ENCODE results near the gene DNAJA3. TPM values are rescaled to one million over a fixed set of nuclear protein-coding genes. Genes with fewer than 3 reads are reported as not detected.
A peak's percentile ranks its signal among the peaks of the same experiment; 100 is the strongest.

The DNAJA3 gene
- total RNA-seq, 4 donors from 2014 or later, result 40.6 to 51.2 (median 45.9) TPM

GRCh38 chr16:4403133-4403949 lies 22.3 kb upstream of the DNAJA3 start:
- Histone ChIP-seq H3K27ac (replicated peaks in 1 of 4) (no peak overlapping the region), H3K9me3 (no peaks in the 10 kb centered on the region), H3K36me3 (peaks cover 18 to 92% (median 52%) of the 10 kb centered on the region in 4 donors), H3K4me1 (peaks cover 3 to 15% (median 14%) of the 10 kb centered on the region in 4 donors), H3K27me3 (no peaks in the 10 kb centered on the region), H3K4me3 (no peak overlapping the region)
- 82% methylated on average over 15 of the region's 24 CpGs for WGBS
- DNase-seq (ENCODE audit: extremely low spot score), result no peak
- TF ChIP-seq EP300 (IDR thresholded peaks at IDR 0.05) (no peak), CTCF (IDR thresholded peaks at IDR 0.05) (no peak), POLR2AphosphoS5 (IDR thresholded peaks at IDR 0.05) (no peak), POLR2A (IDR thresholded peaks at IDR 0.05; ENCODE audit: low read depth) (no peak)
- intact Hi-C loops (cut with DNase I), result no loop called here

DNA sequence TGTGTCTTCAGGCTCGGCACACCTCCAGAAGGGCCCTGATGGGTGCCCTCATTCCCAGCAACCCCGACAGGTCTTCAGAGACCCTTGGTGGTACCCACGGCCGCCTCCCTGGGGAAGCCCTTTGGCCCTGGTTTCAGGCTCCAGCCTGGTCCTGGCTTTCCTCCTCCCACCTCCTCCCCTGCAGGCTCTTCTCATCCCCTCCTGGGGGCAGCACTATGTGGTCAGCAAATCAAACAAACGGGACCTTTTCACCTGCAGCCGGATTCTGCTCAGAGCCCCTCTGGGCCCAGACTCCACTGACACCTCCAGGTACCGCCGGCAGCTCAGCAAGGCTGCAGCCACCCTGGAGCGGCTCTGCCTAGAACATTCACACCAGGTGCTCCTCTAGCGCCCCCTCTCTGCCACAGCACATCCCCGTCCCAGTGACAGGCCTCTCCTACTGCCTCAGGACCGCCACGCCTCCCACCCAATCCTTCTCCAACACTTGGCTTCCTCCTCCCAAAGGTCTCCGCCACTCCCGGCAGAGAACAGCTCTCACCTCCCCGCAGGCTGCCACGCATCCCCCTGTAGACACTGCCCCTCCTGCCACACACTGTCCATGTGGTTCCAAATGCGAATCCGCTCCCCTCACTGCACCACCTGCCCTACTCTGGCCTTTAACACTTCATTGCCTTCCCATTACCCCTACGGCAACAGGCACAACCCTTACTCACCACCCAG lies 21.3 kb upstream of the DNAJA3 start:
- intact Hi-C loops (cut with DNase I), result no loop called here
- no peaks in the 10 kb centered on the region for H3K27me3 ChIP-seq
- peaks cover 3 to 26% (median 23%) of the 10 kb centered on the region in 4 donors for H3K4me1 ChIP-seq
- 74% methylated on average over 20 of the region's 20 CpGs for whole genome bisulfite sequencing
- H3K9me3 ChIP-seq, result no peaks in the 10 kb centered on the region
- no peak for TF ChIP-seq EP300 (IDR thresholded peaks at IDR 0.05)
- peak; percentile 34 to 52 (median 45) for TF ChIP-seq CTCF (IDR thresholded peaks at IDR 0.05)
- no peak for TF ChIP-seq POLR2A (IDR thresholded peaks at IDR 0.05; ENCODE audit: low read depth)
- TF ChIP-seq POLR2AphosphoS5 (IDR thresholded peaks at IDR 0.05), result no peak
- no peak overlapping the region for H3K27ac ChIP-seq (replicated peaks in 1 of 4)
- DNase-seq (ENCODE audit: extremely low spot score), result no peak
- H3K4me3 ChIP-seq, result no peak overlapping the region
- peaks cover 18 to 91% (median 58%) of the 10 kb centered on the region in 4 donors for H3K36me3 ChIP-seq

- no peaks in the 10 kb centered on the region for H3K9me3 ChIP-seq
Observed at GRCh38 chr16:4404967-4405696, 20.5 kb upstream of the DNAJA3 start.

More at GRCh38 chr16:4404967-4405696, 20.5 kb upstream of the DNAJA3 start:
- H3K4me1 ChIP-seq, result peaks cover 3 to 33% (median 28%) of the 10 kb centered on the region in 4 donors
- no peak overlapping the region for H3K27ac ChIP-seq (replicated peaks in 1 of 4)
- 91% methylated on average over 18 of the region's 24 CpGs for WGBS
- H3K27me3 ChIP-seq, result no peaks in the 10 kb centered on the region
- TF ChIP-seq CTCF (IDR thresholded peaks at IDR 0.05) (no peak), POLR2A (IDR thresholded peaks at IDR 0.05; ENCODE audit: low read depth) (no peak), EP300 (IDR thresholded peaks at IDR 0.05) (no peak), POLR2AphosphoS5 (IDR thresholded peaks at IDR 0.05) (no peak)
- no peak for DNase-seq (ENCODE audit: extremely low spot score)
- peaks cover 18 to 90% (median 64%) of the 10 kb centered on the region in 4 donors for H3K36me3 ChIP-seq
- H3K4me3 ChIP-seq, result no peak overlapping the region
- intact Hi-C loops (cut with DNase I), result no loop called here
